Measurements from ENCODE around the gene INSYN2B. TPM values are rescaled to one million over a fixed set of nuclear protein-coding genes. Genes with fewer than 3 reads are reported as not detected.

INSYN2B gene
- total and polyA plus RNA-seq, 4 donors: 0.10 to 0.63 (median 0.12) TPM; not detected in 1

DNA sequence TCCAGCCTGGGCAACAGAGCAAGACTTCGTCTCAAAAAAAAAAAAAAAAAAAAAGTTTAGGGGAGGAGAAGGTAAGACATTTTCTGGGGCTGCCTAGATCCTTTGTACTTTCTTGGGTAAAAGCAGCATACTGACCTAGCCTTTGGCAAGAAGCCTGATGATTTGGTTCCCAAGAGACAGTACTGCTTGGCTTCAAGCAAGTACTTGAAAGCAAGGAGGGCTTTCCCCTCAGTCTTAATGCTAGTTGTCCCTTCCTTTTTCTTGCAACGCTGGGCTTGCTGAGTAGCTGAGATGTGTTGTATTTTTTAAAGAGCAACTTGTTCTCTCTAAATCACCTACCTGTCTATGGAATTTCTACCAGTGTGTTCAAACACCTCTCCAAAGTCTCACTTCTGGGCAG lies 76.2 kb downstream of the INSYN2B start:
- Histone ChIP-seq H3K9ac (ENCODE audit: insufficient read depth in 1 of 2, low read length in 2 of 2) (no peak overlapping the region), H3K27me3 (ENCODE audit: control insufficient read depth in 3 of 3, insufficient read depth in 3 of 3, low read length in 2 of 3) (no peaks in the 10 kb centered on the region), H3K4me3 (no peak overlapping the region), H3K9me3 (ENCODE audit: control insufficient read depth in 4 of 4, insufficient read depth in 3 of 4, low read length in 3 of 4) (peaks cover 0 to 2% (median 0%) of the 10 kb centered on the region in 4 donors), H3K27ac (ENCODE audit: low read depth in 1 of 2, low read length in 1 of 2) (no peak overlapping the region), H3K36me3 (ENCODE audit: control insufficient read depth in 4 of 4, insufficient read depth in 4 of 4, low read length in 4 of 4) (no peaks in the 10 kb centered on the region), H3K4me1 (ENCODE audit: control insufficient read depth in 5 of 5, insufficient read depth in 5 of 5, low read length in 5 of 5) (peaks cover 0 to 35% (median 9%) of the 10 kb centered on the region in 5 donors)
- DNase-seq: peak; percentile 53 to 91 (median 81)
- TF ChIP-seq, protein P1, sequence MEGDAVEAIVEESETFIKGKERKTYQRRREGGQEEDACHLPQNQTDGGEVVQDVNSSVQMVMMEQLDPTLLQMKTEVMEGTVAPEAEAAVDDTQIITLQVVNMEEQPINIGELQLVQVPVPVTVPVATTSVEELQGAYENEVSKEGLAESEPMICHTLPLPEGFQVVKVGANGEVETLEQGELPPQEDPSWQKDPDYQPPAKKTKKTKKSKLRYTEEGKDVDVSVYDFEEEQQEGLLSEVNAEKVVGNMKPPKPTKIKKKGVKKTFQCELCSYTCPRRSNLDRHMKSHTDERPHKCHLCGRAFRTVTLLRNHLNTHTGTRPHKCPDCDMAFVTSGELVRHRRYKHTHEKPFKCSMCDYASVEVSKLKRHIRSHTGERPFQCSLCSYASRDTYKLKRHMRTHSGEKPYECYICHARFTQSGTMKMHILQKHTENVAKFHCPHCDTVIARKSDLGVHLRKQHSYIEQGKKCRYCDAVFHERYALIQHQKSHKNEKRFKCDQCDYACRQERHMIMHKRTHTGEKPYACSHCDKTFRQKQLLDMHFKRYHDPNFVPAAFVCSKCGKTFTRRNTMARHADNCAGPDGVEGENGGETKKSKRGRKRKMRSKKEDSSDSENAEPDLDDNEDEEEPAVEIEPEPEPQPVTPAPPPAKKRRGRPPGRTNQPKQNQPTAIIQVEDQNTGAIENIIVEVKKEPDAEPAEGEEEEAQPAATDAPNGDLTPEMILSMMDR (IDR thresholded peaks at IDR 0.05; ENCODE audit: control extremely low read depth, extremely low read depth): no peak
- WGBS, 2 donors: 63 to 83% methylated on average over 2 of the region's 2 CpGs
- no peak for ATAC-seq (ENCODE audit: insufficient read depth, low FRiP score)

DNA sequence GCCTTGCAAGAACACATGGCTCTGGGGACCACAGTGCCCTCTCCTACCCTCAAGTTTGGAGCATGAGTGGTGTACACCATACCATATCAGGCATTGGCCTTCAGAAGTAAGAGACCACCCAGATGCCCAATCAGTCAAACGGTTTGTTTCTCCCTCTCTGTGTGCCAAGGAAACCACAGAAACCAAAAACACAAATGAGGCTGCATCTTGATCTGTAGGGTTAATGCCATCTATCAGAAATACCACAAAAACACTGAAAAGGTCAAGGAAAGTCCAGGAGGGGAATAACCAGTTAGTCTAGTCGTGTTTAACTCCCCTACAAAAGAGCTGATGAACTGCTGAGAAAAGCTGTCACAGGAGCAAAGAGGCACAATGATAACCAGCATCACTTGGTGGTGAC lies 78.4 kb downstream of the INSYN2B start:
- Histone ChIP-seq H3K27me3 (ENCODE audit: control insufficient read depth in 3 of 3, insufficient read depth in 3 of 3, low read length in 2 of 3) (no peaks in the 10 kb centered on the region), H3K9me3 (ENCODE audit: control insufficient read depth in 4 of 4, insufficient read depth in 3 of 4, low read length in 3 of 4) (peaks cover 0 to 2% (median 0%) of the 10 kb centered on the region in 4 donors), H3K9ac (ENCODE audit: insufficient read depth in 1 of 2, low read length in 2 of 2) (no peak overlapping the region), H3K27ac (ENCODE audit: low read depth in 1 of 2, low read length in 1 of 2) (no peak overlapping the region), H3K4me3 (no peak overlapping the region), H3K4me1 (ENCODE audit: control insufficient read depth in 5 of 5, insufficient read depth in 5 of 5, low read length in 5 of 5) (peaks cover 0 to 25% (median 9%) of the 10 kb centered on the region in 5 donors), H3K36me3 (ENCODE audit: control insufficient read depth in 4 of 4, insufficient read depth in 4 of 4, low read length in 4 of 4) (no peaks in the 10 kb centered on the region)
- DNase-seq (peak in 2 of 3 donors; percentile 34 to 61), ATAC-seq (ENCODE audit: insufficient read depth, low FRiP score) (no peak)
- WGBS, 2 donors: 18 to 31% methylated on average over 2 of the region's 2 CpGs
- TF ChIP-seq, protein P1 (IDR thresholded peaks at IDR 0.05; ENCODE audit: control extremely low read depth, extremely low read depth): no peak

DNA sequence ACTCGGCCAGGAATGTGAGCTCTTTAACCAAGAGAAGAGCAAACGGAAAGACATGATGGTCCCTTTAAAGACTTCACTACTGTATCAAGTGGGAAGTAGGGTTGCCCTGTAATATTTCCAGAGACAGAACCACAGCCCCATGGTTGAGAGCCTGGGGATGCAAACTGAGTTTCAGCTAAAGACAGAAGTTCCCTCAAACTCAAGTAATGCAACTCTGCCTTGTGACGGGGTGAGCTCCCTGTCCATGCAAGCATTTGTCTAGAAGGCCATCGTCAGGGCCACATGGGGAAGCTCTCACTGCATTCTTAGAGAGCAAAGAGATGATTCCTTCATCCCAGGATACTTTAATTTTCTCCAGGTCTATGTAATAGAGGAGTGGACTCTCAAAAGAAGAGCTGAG lies 82.8 kb downstream of the INSYN2B start:
- Histone ChIP-seq H3K27ac (ENCODE audit: low read depth in 1 of 2, low read length in 1 of 2) (no peak overlapping the region), H3K27me3 (ENCODE audit: control insufficient read depth in 3 of 3, insufficient read depth in 3 of 3, low read length in 2 of 3) (no peaks in the 10 kb centered on the region), H3K9me3 (ENCODE audit: control insufficient read depth in 4 of 4, insufficient read depth in 3 of 4, low read length in 3 of 4) (peaks cover 0 to 2% (median 0%) of the 10 kb centered on the region in 4 donors), H3K4me1 (ENCODE audit: control insufficient read depth in 5 of 5, insufficient read depth in 5 of 5, low read length in 5 of 5) (peaks cover 0 to 23% (median 4%) of the 10 kb centered on the region in 5 donors), H3K36me3 (ENCODE audit: control insufficient read depth in 4 of 4, insufficient read depth in 4 of 4, low read length in 4 of 4) (no peaks in the 10 kb centered on the region), H3K9ac (ENCODE audit: insufficient read depth in 1 of 2, low read length in 2 of 2) (no peak overlapping the region), H3K4me3 (no peak overlapping the region)
- TF ChIP-seq, protein P1 (IDR thresholded peaks at IDR 0.05; ENCODE audit: control extremely low read depth, extremely low read depth): no peak
- ATAC-seq (ENCODE audit: insufficient read depth, low FRiP score) (no peak), DNase-seq (no peak)
- 82 to 85% methylated on average over 4 of the region's 4 CpGs for WGBS, 2 donors

DNA sequence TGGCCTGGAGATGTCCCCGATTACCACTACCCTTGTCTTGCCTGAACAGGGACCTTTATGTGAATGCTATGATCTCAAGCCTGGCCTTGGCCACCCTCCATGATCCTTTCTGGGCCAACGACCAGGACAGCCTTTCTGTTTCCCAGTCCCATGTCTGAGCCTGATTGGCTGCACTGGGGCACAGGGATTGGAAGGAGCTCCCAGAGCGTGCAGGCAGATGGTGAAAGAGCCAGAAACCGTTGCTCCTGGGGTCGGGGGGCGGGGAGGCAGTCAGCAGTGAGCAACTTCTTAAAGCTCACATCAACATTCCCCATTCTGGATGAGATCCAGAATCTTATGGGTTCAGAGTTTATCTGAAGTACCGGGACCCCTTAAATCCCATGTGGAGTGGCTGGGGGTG lies 84.4 kb downstream of the INSYN2B start:
- Histone ChIP-seq H3K9me3 (ENCODE audit: control insufficient read depth in 4 of 4, insufficient read depth in 3 of 4, low read length in 3 of 4) (peaks cover 0 to under 1% (median 0%) of the 10 kb centered on the region in 4 donors), H3K9ac (ENCODE audit: insufficient read depth in 1 of 2, low read length in 2 of 2) (no peak overlapping the region), H3K36me3 (ENCODE audit: control insufficient read depth in 4 of 4, insufficient read depth in 4 of 4, low read length in 4 of 4) (no peaks in the 10 kb centered on the region), H3K27ac (ENCODE audit: low read depth in 1 of 2, low read length in 1 of 2) (no peak overlapping the region), H3K4me3 (no peak overlapping the region), H3K27me3 (ENCODE audit: control insufficient read depth in 3 of 3, insufficient read depth in 3 of 3, low read length in 2 of 3) (no peaks in the 10 kb centered on the region), H3K4me1 (ENCODE audit: control insufficient read depth in 5 of 5, insufficient read depth in 5 of 5, low read length in 5 of 5) (peaks cover 0 to 23% (median 0%) of the 10 kb centered on the region in 5 donors)
- 66 to 67% methylated on average over 7 of the region's 7 CpGs for WGBS, 2 donors
- ATAC-seq (ENCODE audit: insufficient read depth, low FRiP score) (no peak), DNase-seq (peak; percentile 64 to 91 (median 85))
- TF ChIP-seq, protein P1 (IDR thresholded peaks at IDR 0.05; ENCODE audit: control extremely low read depth, extremely low read depth): no peak
